Smooth muscle cell (in vitro differentiated cells): ENCODE results near the gene HELZ. TPM values are rescaled to one million over a fixed set of nuclear protein-coding genes. Genes with fewer than 3 reads are reported as not detected.
"Not testable (repeated sequence)": the region's sequence is repeated elsewhere in the genome, so short reads cannot be mapped to it uniquely, and the experiment has no call there.

Source experiments
- DNase-seq: peaks from one replicate; lab custom pipeline; 2025; ENCODE audit not compliant: unreplicated experiment; lab: John Stamatoyannopoulos, UW
- H2AFZ ChIP-seq: fragments of 200-600 bp; sonication (generic); 2 replicates; pipeline ENCODE4 v1.6.0; 2016; ENCODE audit warnings: antibody characterized with exemption, low read depth, mild to moderate bottlenecking
- H3F3A ChIP-seq: fragments of 200-600 bp; sonication (generic); 2 replicates; pipeline ENCODE4 v1.6.0; 2017; ENCODE audit warnings: antibody characterized with exemption, low read depth
- H3K27ac ChIP-seq: fragments of 200-600 bp; sonication (generic); 2 replicates; pipeline ENCODE4 v1.5.1; 2016; ENCODE audit warnings: low read depth, mild to moderate bottlenecking
- H3K27me3 ChIP-seq: fragments of 200-600 bp; sonication (generic); 2 replicates; pipeline ENCODE4 v1.6.1; 2016; ENCODE audit warnings: low read depth, mild to moderate bottlenecking
- H3K36me3 ChIP-seq: fragments of 200-600 bp; sonication (generic); 2 replicates; pipeline ENCODE4 v1.5.1; 2016; ENCODE audit warnings: low read depth
- H3K4me1 ChIP-seq: fragments of 200-600 bp; sonication (generic); 2 replicates; pipeline ENCODE4 v1.5.1; 2016; ENCODE audit warnings: low read depth
- H3K4me2 ChIP-seq: fragments of 200-600 bp; sonication (generic); 2 replicates; pipeline ENCODE4 v1.6.0; 2016; ENCODE audit warnings: mild to moderate bottlenecking
- H3K4me3 ChIP-seq: fragments of 200-600 bp; sonication (generic); 2 replicates; pipeline ENCODE4 v1.5.1; 2016; ENCODE audit warnings: mild to moderate bottlenecking
- H3K79me2 ChIP-seq: fragments of 200-600 bp; sonication (generic); 2 replicates; pipeline ENCODE4 v1.6.0; 2016; ENCODE audit warnings: low read depth, mild to moderate bottlenecking
- H3K9ac ChIP-seq: fragments of 200-600 bp; sonication (generic); 2 replicates; pipeline ENCODE4 v1.6.0; 2016; ENCODE audit warnings: low read depth
- H3K9me3 ChIP-seq: fragments of 200-600 bp; sonication (generic); replicated peaks from 2 replicates; pipeline ENCODE4 v1.5.1; 2016; ENCODE audit warnings: low read depth
- H4K20me1 ChIP-seq: fragments of 200-600 bp; sonication (generic); 2 replicates; pipeline ENCODE4 v1.6.0; 2016; ENCODE audit warnings: low read depth
- CTCF ChIP-seq: fragments of 200-600 bp; sonication (generic); IDR thresholded peaks from 2 replicates; pipeline ENCODE4 v1.5.1; 2017; ENCODE audit warnings: borderline replicate concordance, mild to moderate bottlenecking, antibody characterized with exemption; ENCODE audit not compliant: insufficient read depth, poor library complexity, severe bottlenecking
- WGBS: methylation state at CpG from one replicate; pipeline ENCODE4 v1.1.7; 2016; ENCODE audit warnings: low lambda C conversion rate; 5-methylcytosine and 5-hydroxymethylcytosine counted together
- polyA plus RNA-seq: library from polyadenylated mRNA; unstranded; fragments of >200 nt; fragmentation: Nextera tagmentation; extraction: Ambion mirVana; gene quantifications from 2 replicates; pipeline ENCODE4 v1.2.1, GENCODE V29; 2016
- total RNA-seq: library from RNA; depleted of rRNA; stranded (reverse); fragments of >200 nt; gene quantifications from 2 replicates; pipeline ENCODE4 v1.2.3, GENCODE V29; 2014

The HELZ gene
- total and polyA plus RNA-seq, 2 experiments from 2014 or later = 18.8 to 34.4 TPM

- no peaks in the 10 kb centered on the region for H3F3A ChIP-seq
- H3K27me3 ChIP-seq = no peaks in the 10 kb centered on the region
- no peak for TF ChIP-seq CTCF
- no peaks in the 10 kb centered on the region for H3K9me3 ChIP-seq
- peaks cover 35% of the 10 kb centered on the region for H4K20me1 ChIP-seq
- no peaks in the 10 kb centered on the region for H3K4me1 ChIP-seq
- H3K79me2 ChIP-seq = no peaks in the 10 kb centered on the region
- no peak for DNase-seq
- H3K4me3 ChIP-seq = no peak overlapping the region
- WGBS = 99% methylated on average over 3 of the region's 3 CpGs
- no peak overlapping the region for H3K27ac ChIP-seq
- no peak overlapping the region for H3K9ac ChIP-seq
- H3K36me3 ChIP-seq = peaks cover 6% of the 10 kb centered on the region
- no peak overlapping the region for H3K4me2 ChIP-seq
- H2AFZ ChIP-seq = no peak overlapping the region
Measured at GRCh38 chr17:67198131-67198530, 46.9 kb downstream of the HELZ start.

GRCh38 chr17:67197023-67197422 is 48.0 kb downstream of the HELZ start:
- 93% methylated on average over 3 of the region's 3 CpGs for WGBS
- H3K9me3 ChIP-seq, DNase-seq, H3K9ac ChIP-seq, H3K27me3 ChIP-seq, H3K79me2 ChIP-seq, H3K4me1 ChIP-seq, H3F3A ChIP-seq, H3K4me3 ChIP-seq, H3K4me2 ChIP-seq, H3K36me3 ChIP-seq, H2AFZ ChIP-seq, H3K27ac ChIP-seq: not testable (repeated sequence)
- peaks cover 30% of the 10 kb centered on the region for H4K20me1 ChIP-seq

GRCh38 chr17:67196422-67196821 is 48.6 kb downstream of the HELZ start:
- no peak overlapping the region for H3K4me2 ChIP-seq
- no peak overlapping the region for H3K4me3 ChIP-seq
- H3K4me1 ChIP-seq = no peaks in the 10 kb centered on the region
- peaks cover 6% of the 10 kb centered on the region for H3K36me3 ChIP-seq
- 98% methylated on average over 1 of the region's 1 CpG for WGBS
- no peaks in the 10 kb centered on the region for H3F3A ChIP-seq
- no peaks in the 10 kb centered on the region for H3K27me3 ChIP-seq
- DNase-seq = no peak
- H3K79me2 ChIP-seq = peaks cover 3% of the 10 kb centered on the region
- TF ChIP-seq CTCF = no peak
- H4K20me1 ChIP-seq = peaks cover 32% of the 10 kb centered on the region
- H3K9ac ChIP-seq = no peak overlapping the region
- no peak overlapping the region for H3K27ac ChIP-seq
- H3K9me3 ChIP-seq = no peaks in the 10 kb centered on the region
- no peak overlapping the region for H2AFZ ChIP-seq

GRCh38 chr17:67194134-67194533 is 50.9 kb downstream of the HELZ start:
- no peak for DNase-seq
- Histone ChIP-seq H3F3A (no peaks in the 10 kb centered on the region), H3K27me3 (no peaks in the 10 kb centered on the region), H3K4me3 (no peak overlapping the region), H3K9me3 (no peaks in the 10 kb centered on the region), H3K4me2 (peak overlapping the region; percentile 17), H3K36me3 (no peaks in the 10 kb centered on the region), H3K27ac (peak overlapping the region; percentile 10), H3K79me2 (peaks cover 7% of the 10 kb centered on the region), H2AFZ (no peak overlapping the region), H4K20me1 (peaks cover 39% of the 10 kb centered on the region), H3K9ac (no peak overlapping the region), H3K4me1 (no peaks in the 10 kb centered on the region)
- 58% methylated on average over 2 of the region's 2 CpGs for WGBS
- no peak for TF ChIP-seq CTCF
